ENCODE measurements around the gene SCYGR4.

SCYGR4 gene

DNA sequence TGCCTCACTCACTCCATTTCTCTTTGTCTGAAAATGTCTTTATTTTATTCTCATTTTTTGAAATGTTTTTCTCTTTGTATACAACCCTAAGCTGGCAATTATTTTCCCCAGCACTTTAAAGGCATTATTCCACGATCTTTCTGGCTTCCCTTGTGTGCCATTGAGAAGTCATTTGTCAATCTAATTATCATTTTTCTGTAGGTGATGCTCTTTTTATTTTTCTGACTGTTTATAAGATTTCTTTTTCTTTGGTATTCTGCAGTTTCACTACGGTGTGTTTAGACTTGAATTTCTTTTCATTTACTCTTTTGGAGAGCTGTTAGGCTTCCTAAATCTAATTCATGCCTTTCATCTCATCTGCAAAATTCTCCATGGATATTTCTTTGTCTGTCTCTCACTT is 8.1 kb downstream of the SCYGR4 start:
- TF ChIP-seq, protein P1, sequence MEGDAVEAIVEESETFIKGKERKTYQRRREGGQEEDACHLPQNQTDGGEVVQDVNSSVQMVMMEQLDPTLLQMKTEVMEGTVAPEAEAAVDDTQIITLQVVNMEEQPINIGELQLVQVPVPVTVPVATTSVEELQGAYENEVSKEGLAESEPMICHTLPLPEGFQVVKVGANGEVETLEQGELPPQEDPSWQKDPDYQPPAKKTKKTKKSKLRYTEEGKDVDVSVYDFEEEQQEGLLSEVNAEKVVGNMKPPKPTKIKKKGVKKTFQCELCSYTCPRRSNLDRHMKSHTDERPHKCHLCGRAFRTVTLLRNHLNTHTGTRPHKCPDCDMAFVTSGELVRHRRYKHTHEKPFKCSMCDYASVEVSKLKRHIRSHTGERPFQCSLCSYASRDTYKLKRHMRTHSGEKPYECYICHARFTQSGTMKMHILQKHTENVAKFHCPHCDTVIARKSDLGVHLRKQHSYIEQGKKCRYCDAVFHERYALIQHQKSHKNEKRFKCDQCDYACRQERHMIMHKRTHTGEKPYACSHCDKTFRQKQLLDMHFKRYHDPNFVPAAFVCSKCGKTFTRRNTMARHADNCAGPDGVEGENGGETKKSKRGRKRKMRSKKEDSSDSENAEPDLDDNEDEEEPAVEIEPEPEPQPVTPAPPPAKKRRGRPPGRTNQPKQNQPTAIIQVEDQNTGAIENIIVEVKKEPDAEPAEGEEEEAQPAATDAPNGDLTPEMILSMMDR (IDR thresholded peaks at IDR 0.05; ENCODE audit: insufficient read depth, low read depth, low read length, missing control alignments), result no peak

DNA sequence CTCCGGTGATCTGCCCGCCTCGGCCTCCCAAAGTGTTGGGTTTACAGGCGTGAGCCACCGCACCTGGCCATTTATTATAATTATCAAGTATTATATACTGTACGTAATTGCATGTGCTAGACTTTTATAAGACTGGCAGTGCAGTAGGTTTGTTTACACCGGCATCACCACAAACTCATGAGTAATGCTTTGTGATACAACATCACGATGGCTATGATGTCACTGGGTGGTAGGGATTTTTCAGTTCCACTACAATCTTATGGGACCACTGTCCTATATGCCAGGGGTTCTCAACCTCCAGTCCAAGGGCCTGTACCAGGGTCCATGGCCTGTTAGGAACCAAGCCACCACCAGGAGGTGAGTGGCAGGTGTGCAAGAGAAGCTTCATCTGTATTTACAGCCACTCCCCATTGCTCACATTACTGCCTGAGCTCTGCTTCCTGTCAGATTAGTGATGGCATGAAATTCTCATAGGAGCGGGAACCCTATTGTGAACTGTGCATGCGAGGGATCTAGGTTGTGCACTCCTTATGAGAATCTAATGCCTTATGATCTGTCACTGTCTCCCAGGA is 9.4 kb downstream of the SCYGR4 start:
- no peak overlapping the region for H3K4me3 ChIP-seq (ENCODE audit: low read depth, low read length)
- TF ChIP-seq, protein P1 (IDR thresholded peaks at IDR 0.05; ENCODE audit: insufficient read depth, low read depth, low read length, missing control alignments), result no peak
- no peak for DNase-seq (ENCODE audit: low read depth)

More for the DNA sequence above, 8.1 kb downstream of the SCYGR4 start:
- H3K4me3 ChIP-seq (ENCODE audit: low read depth, low read length), result no peak overlapping the region
- no peak for DNase-seq (ENCODE audit: low read depth)

DNA sequence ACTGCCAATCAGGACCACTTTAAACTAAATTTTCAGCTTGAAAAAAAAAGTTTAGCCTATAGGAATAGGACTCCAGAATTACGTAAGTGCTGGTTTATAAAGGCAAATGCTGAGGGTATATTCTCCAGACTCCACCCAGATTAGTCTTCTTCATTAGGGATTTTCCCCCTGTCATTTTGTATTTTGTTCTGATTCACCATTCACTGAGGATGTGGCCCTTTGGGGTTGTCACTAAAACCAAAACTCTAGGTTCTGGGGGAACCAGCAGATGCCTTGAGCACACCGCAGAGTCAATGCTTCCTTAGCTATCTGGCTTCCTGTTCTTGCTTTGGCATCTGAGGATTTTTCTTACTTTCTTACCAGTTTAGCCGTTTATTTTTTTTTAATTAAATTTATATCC is 10.5 kb downstream of the SCYGR4 start:
- peak; percentile 74 for DNase-seq (ENCODE audit: low read depth)
- H3K4me3 ChIP-seq (ENCODE audit: low read depth, low read length), result no peak overlapping the region
- TF ChIP-seq, protein P1 (IDR thresholded peaks at IDR 0.05; ENCODE audit: insufficient read depth, low read depth, low read length, missing control alignments), result no peak

DNA sequence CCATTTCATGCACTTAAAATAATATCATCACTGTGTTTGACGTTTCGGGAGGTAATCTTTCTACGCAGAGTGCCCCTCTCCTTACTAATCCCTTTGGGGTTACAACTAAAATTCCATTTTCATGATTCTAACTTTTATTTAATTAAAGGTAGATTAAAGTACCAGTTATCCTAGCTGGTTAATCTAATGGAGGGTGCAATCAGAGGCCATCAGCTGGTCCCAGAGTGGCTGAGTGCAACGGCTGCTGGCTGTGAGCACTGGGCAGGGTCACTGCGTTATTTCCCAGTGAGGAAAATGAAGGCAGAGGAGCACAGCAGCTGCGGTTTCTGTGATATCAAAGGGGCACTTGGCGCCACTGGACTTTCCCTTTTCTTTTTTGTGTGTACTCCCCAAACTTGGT is 12.1 kb downstream of the SCYGR4 start:
- DNase-seq (ENCODE audit: low read depth), result no peak
- no peak overlapping the region for H3K4me3 ChIP-seq (ENCODE audit: low read depth, low read length)
- TF ChIP-seq, protein P1 (IDR thresholded peaks at IDR 0.05; ENCODE audit: insufficient read depth, low read depth, low read length, missing control alignments), result no peak

DNA sequence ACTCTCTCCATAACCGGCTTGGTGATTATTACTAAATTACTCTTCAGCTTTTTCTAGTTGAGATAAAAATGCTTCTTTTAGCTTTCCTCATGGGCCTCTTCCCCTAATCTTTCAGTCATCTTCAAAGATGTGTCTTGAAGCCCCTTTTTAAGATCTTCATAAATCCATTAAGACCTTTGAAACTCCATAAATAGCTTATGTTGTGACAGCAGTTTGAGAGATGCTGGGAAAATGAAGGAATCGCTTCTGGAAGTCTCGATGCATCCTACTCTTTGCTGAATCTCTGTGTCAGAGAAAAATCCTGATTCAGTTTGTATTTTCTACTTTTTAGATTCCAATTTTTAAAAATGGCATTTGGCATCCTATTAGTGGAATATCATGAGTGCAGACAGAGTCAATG is 13.0 kb downstream of the SCYGR4 start:
- TF ChIP-seq, protein P1 (IDR thresholded peaks at IDR 0.05; ENCODE audit: insufficient read depth, low read depth, low read length, missing control alignments), result no peak
- DNase-seq (ENCODE audit: low read depth), result no peak
- no peak overlapping the region for H3K4me3 ChIP-seq (ENCODE audit: low read depth, low read length)

DNA sequence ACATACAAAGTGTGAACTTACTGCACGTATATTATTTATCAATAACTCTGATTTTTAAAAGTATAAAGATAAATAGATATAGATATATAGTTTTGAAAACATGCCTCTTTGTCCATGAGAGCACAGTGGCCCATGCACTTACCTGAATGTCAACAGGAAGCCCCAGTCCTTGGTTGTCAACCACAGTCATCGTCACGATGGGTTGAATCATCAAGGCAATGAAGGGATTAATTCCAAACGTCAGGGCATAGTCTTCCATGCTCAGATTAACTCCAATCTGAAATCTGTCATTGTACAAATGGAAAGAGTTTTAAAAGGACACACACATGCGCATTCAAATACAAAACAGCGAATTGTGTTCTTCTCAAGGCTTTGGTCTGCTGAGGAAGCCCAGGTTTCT is 15.5 kb downstream of the SCYGR4 start:
- DNase-seq (ENCODE audit: low read depth), result no peak
- H3K4me3 ChIP-seq (ENCODE audit: low read depth, low read length), result no peak overlapping the region
- TF ChIP-seq, protein P1 (IDR thresholded peaks at IDR 0.05; ENCODE audit: insufficient read depth, low read depth, low read length, missing control alignments), result no peak

DNA sequence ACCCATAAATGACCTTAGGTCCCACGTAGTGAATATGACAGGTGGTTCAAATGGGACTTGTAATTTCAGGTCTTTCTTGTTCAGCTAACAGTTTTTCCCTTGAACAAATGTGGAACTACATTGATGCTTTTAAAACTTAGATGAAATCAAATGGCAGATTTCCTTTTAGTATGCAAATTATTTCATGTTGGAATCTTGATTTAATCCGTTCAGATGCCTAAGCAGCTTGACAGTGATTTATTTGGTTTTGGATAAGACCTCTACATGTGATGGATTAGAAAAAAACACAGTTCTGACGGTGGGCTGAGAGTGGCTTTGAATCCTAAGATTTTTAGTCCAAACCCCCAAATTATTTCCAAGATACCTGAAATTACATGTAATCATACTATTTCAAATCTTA is 16.9 kb downstream of the SCYGR4 start:
- no peak for DNase-seq (ENCODE audit: low read depth)
- TF ChIP-seq, protein P1 (IDR thresholded peaks at IDR 0.05; ENCODE audit: insufficient read depth, low read depth, low read length, missing control alignments), result no peak
- no peak overlapping the region for H3K4me3 ChIP-seq (ENCODE audit: low read depth, low read length)

Measured in GM12865 (cell line).